ENCODE data around the gene LIN54.

LIN54 gene

DNA sequence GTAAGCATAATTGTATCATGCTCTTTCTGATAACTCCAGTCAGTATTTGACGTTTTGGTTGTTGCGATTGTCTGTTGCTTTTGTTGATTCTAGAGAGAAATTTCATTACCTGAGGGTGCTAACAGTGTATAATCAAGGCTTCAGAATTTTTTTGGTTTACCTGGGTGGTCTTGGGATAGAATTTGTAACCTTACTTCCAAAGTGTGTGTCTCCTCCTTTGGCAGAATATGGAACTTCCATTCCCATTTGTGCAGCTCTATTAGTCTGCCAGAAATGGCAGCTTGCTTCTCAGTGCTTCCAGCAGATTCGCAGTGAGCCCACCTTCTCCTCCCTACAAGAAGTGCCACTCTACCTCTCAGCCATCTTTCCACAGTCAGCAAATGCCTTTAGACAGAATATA, 29.6 kb upstream of the LIN54 start:
- Histone ChIP-seq H3K27me3 (ENCODE audit: insufficient read depth, low read depth, severe bottlenecking) (no peaks in the 10 kb centered on the region), H3K9me3 (ENCODE audit: severe bottlenecking) (no peaks in the 10 kb centered on the region), H3K27ac (no peak overlapping the region), H3K36me3 (peaks cover 4% of the 10 kb centered on the region), H3K4me3 (ENCODE audit: low read depth, low read length) (no peak overlapping the region)
- TF ChIP-seq, protein P1, sequence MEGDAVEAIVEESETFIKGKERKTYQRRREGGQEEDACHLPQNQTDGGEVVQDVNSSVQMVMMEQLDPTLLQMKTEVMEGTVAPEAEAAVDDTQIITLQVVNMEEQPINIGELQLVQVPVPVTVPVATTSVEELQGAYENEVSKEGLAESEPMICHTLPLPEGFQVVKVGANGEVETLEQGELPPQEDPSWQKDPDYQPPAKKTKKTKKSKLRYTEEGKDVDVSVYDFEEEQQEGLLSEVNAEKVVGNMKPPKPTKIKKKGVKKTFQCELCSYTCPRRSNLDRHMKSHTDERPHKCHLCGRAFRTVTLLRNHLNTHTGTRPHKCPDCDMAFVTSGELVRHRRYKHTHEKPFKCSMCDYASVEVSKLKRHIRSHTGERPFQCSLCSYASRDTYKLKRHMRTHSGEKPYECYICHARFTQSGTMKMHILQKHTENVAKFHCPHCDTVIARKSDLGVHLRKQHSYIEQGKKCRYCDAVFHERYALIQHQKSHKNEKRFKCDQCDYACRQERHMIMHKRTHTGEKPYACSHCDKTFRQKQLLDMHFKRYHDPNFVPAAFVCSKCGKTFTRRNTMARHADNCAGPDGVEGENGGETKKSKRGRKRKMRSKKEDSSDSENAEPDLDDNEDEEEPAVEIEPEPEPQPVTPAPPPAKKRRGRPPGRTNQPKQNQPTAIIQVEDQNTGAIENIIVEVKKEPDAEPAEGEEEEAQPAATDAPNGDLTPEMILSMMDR (IDR thresholded peaks at IDR 0.05; ENCODE audit: low read depth, low read length), result no peak
- DNase-seq, result no peak

DNA sequence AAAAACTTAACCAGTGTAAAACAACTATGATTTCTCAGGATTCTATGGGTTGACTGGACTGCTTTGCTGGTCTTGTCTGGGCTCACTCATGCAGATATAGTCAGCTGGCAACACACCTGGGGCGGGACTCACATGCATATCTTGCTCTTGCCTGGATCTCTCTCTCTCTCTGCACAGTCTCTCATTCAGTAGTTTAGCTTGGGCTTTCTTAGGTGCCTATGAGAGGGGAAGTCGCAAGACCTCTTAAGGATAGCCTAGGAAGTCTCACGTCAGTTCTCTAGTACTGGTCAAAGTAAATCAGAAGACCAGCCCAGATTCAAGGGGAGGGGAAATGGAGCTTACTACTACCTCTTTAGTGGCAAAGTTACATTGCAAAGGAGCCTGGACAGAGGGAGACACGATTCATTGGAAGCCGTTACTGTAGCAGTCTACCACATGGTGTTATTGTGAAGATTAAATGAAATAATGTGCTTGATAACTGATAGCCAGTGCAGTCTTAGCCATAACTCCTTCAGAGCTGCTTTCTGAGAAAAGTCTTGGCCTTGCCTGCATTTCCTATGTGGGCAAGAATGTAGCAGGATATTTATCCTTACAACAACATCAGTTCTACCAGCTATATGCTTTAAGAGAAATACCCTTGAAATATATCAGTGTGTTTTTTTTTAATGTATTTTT, 26.5 kb upstream of the LIN54 start:
- no peak overlapping the region for H3K27ac ChIP-seq
- H3K4me3 ChIP-seq (ENCODE audit: low read depth, low read length), result no peak overlapping the region
- no peaks in the 10 kb centered on the region for H3K27me3 ChIP-seq (ENCODE audit: insufficient read depth, low read depth, severe bottlenecking)
- H3K36me3 ChIP-seq, result peaks cover 3% of the 10 kb centered on the region
- H3K9me3 ChIP-seq (ENCODE audit: severe bottlenecking), result no peaks in the 10 kb centered on the region
- TF ChIP-seq, protein P1 (IDR thresholded peaks at IDR 0.05; ENCODE audit: low read depth, low read length), result no peak
- DNase-seq, result no peak

DNA sequence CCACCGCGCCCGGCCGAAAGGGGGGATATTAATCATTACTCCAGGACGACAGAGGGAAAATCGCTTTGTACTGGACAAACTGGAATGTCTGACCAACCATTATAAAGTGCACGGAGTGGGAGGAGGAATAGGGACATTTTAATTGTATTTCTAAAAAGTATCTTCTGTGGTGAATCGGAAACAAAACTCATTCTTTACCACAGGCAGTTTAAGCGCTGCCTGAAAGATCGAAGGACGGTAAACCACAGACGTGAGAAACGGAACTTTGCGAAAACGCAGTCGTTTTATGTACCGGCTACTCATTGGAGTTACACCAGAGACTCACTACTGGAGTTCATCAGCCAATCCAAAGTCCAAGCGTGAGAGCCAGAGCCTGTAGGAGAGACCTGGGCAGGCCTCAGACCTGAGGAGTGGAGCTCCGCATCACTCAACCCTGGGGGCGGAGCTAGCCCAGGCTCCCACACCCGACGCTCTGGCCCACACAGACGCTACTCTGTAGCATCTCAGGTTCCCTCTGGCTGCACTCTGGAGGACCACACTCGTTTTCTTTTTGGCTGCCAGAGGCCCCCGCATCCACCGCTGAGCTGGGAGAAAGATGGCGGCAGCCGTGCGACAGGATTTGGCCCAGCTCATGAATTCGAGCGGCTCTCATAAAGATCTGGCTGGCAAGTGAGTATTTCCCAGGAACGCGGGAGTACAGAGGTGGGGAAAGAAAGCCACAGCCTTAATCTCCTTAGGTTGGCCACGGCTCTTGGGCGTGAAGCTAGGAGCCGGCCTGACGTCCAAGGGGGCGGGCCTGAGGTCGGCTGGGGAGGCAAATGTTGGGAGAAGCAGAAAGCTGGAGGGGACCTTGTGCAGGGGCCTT, 24.2 kb upstream of the LIN54 start, which contains the start of gene COPS4:
Gene COPS4 (plus strand): TSS at position 554 of the 865 bp plus-strand sequence. CDS start 42 bp downstream, at position 596.
- DNase-seq, result peak; percentile 97
- Histone ChIP-seq H3K9me3 (ENCODE audit: severe bottlenecking) (no peaks in the 10 kb centered on the region), H3K27me3 (ENCODE audit: insufficient read depth, low read depth, severe bottlenecking) (no peaks in the 10 kb centered on the region), H3K27ac (peak within 1 kb of the TSS; percentile 87), H3K36me3 (no peaks in the 10 kb centered on the region), H3K4me3 (ENCODE audit: low read depth, low read length) (peak within 1 kb of the TSS; percentile 71)
- TF ChIP-seq, protein P1 (IDR thresholded peaks at IDR 0.05; ENCODE audit: low read depth, low read length), result no peak

DNA sequence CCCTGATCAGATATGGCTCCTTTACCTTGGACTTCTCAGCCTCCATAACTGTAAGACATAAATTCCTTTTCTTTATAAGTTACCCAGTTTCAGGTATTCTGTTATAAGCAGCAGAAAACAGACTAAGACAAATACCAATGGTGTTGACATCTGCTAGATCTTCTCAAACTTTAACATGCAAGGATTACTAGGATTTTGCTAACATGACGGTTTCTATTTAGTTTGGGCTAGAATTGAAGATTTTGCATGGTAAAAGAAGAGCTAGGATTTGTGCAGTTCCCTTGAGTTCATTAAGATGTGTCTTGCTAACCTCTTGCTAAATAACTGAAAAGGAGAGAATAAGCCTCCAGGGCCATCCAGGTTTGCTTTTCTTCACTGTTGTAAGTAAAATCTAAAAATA, 19.1 kb upstream of the LIN54 start:
- DNase-seq, result no peak
- TF ChIP-seq, protein P1 (IDR thresholded peaks at IDR 0.05; ENCODE audit: low read depth, low read length), result no peak
- Histone ChIP-seq H3K9me3 (ENCODE audit: severe bottlenecking) (no peaks in the 10 kb centered on the region), H3K27ac (no peak overlapping the region), H3K4me3 (ENCODE audit: low read depth, low read length) (no peak overlapping the region), H3K36me3 (no peaks in the 10 kb centered on the region), H3K27me3 (ENCODE audit: insufficient read depth, low read depth, severe bottlenecking) (no peaks in the 10 kb centered on the region)

DNA sequence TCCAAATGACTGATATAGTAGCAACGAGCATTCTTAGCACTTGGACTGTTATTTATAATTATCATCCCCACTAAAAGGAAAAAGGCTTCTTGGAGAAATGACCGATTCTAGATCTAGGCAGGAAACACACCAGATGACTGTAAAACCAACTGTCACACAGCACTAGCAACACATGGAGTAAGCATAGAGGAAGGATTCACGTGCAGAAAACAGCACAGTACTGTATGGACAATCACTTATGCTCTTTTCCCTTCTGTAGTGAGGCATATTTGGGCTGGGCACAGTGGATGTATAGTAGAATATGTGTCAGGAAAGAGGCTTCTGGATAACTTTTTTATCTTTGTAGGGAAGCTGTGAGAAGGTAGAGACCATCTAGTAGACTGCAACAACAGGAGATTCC, 18.4 kb upstream of the LIN54 start:
- H3K9me3 ChIP-seq (ENCODE audit: severe bottlenecking), result no peaks in the 10 kb centered on the region
- no peak overlapping the region for H3K4me3 ChIP-seq (ENCODE audit: low read depth, low read length)
- no peaks in the 10 kb centered on the region for H3K36me3 ChIP-seq
- DNase-seq, result no peak
- no peak overlapping the region for H3K27ac ChIP-seq
- H3K27me3 ChIP-seq (ENCODE audit: insufficient read depth, low read depth, severe bottlenecking), result no peaks in the 10 kb centered on the region
- TF ChIP-seq, protein P1 (IDR thresholded peaks at IDR 0.05; ENCODE audit: low read depth, low read length), result no peak
